GM18502 (cell line): Measurements from ENCODE around the gene BUB1B.

Experiments used
- ATAC-seq: cut with Tn5 transposase; IDR thresholded peaks from one replicate; pipeline ENCODE4 v1.9.1; 2021; ENCODE audit warnings: mild to moderate bottlenecking; ENCODE audit not compliant: unreplicated experiment, poor library complexity

Gene BUB1B

DNA sequence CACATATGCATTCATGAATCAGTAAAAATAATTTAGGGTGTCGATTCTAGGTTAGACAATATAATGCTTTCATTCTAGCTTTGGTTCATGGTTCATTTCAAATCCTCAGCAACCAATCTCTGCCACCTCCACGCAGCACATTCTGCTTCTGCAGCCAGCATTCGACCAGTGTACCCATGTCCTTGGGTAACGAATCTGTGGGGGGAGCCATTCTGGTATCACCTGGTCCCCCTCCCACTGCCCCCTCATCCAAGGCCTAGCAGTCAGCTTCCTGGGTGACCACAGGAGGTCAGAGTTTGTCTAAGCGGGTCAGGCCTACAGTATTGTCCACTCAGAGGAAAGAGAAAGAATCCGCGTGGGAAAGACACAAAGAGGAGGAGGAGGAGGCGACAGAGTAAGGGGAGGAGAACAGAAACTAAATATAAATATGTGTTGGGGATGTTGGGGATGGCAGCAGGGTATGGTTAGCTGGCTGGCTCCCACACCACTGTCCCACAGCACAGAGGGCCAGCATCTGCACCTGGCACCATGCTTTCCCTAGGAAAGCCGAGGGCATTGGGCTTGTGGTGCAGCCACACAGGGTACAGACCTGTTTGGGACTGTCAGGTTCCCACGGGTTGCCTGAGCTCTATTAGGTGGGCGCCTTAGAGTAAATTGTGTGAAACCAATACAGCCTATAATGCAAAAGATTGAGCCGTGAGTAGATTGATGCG lies 90.1 kb downstream of the BUB1B start:
- no peak for ATAC-seq

- no peak for ATAC-seq
Observed at GRCh38 chr15:40251486-40252140, 90.7 kb downstream of the BUB1B start.

GRCh38 chr15:40252141-40252437 lies 91.2 kb downstream of the BUB1B start:
- no peak for ATAC-seq

GRCh38 chr15:40252438-40253166 lies 91.7 kb downstream of the BUB1B start:
- ATAC-seq = no peak

- no peak for ATAC-seq
Observed at GRCh38 chr15:40253167-40253790, 92.4 kb downstream of the BUB1B start.

GRCh38 chr15:40254452-40254851 lies 93.6 kb downstream of the BUB1B start:
- ATAC-seq = no peak

DNA sequence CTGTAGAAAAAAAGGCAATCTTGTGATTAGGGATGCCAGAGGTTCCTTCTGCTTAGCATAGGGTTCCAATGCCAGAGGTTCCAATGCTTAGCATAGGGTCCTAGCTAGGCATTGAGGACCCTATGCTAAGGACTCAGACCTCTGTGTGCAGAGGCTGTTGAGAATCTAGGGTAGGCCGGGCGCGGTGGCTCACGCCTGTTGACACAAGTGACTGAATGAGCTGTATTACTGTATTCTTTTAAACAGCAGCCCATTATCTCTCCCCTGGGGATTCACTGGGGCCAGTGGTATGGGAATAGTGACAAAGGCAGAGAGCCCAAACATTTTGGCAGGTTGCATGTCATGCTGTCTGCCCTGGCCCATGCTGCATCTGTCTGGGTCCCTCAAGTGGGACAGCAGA lies 94.2 kb downstream of the BUB1B start:
- no peak for ATAC-seq

DNA sequence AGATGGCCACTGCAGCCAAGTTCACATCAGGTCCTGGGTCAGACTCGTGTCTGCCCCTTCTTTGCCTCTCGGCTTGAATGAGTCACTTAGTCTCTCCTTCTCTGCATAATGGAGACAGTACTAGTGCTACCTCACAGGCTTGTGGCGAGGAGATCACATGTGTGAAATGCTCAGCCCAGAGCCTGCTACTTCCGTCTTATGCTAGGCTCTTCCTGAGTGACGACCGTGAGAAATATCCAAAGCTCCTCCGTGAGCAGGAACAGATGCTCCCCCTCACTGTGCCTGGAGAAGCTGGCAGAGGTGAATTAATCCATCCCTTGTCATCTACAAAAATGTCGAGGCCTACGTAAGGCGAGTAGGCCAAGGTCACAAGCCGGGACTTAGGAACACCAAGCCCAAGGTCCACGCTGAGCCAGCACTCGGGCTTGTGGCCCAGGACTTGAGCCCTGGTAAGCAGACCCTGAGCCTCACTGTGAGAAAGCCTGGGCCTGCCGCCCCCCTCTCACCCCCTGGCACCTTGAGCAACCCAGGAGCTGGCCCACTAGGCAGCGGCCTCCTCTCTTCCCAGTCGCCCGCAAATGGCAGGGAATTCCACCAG lies 95.9 kb downstream of the BUB1B start:
- no peak for ATAC-seq

- no peak for ATAC-seq
Observed at GRCh38 chr15:40257656-40258450, 97.0 kb downstream of the BUB1B start.

DNA sequence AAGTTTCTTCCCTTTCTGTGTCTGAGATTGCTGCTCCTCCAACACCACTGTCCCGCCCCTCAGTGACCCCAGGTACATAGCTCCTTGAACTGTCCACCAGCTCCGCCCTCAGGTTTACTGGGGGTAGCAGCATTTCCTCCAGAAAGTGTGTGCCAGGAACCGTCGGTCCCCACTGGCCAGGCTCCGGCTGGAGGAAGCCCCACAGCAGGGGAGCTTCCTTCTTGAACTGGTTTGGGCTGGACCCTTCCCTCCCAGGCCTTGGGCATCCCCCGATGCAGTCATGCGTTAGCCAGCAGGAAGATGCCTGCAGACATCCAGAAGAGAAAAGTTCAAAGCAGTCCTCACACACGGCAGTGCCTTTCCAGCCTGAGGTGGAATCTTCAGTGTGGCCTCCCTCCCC lies 97.7 kb downstream of the BUB1B start:
- no peak for ATAC-seq

DNA sequence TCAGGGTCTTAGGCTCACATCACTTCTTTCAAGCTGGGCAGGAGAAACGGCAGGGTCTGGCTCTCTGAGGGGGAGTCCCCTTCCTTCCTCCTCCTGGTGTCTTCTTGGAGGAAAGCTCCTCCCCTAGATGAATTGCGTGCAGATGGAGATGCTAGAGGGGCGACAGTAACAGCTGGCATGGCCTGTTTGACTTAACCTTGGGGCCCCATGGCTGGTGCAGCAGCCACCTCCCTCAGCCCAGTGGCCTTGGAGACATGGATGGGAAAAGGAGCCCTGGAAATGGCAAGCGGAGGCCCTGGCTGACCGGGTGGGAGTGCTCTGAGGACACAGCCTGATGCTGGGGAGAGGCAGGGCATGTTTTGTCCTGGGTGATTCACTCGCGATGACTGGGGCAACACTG lies 98.2 kb downstream of the BUB1B start:
- ATAC-seq = no peak

GRCh38 chr15:40263024-40263754 lies 102.3 kb downstream of the BUB1B start:
- no peak for ATAC-seq

DNA sequence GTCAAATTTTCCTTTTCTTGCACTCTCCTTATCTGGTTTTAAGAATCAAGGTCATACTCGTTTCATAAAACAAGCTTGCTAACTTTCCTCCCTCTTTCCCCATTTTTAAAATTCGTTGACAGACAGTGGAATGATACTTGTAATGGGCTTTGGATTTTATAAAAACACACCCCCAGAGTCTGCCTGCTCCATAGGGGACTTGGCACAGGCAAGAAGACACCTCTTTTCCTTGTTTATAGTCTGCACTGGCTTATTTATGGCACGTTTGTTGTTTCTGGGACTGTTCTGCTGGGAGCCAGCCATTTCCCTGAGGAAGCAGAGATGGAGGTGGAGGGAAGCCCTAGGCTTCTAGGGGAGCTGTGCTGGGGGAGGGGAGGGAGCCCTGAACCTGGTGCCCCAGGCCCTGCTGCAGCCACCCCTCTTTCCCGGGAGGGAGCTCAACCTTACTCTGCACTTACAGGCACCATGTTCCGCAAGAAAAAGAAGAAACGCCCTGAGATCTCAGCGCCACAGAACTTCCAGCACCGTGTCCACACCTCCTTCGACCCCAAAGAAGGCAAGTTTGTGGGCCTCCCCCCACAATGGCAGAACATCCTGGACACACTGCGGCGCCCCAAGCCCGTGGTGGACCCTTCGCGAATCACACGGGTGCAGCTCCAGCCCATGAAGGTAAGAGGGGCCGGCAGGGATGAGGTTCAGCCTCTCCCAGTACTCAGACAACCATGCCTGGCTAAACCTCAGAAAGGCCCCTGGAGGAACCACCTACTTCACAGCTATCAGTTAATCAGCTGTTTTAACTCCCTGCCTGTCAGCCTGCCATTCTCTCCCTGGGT lies 103.7 kb downstream of the BUB1B start:
- ATAC-seq = no peak

DNA sequence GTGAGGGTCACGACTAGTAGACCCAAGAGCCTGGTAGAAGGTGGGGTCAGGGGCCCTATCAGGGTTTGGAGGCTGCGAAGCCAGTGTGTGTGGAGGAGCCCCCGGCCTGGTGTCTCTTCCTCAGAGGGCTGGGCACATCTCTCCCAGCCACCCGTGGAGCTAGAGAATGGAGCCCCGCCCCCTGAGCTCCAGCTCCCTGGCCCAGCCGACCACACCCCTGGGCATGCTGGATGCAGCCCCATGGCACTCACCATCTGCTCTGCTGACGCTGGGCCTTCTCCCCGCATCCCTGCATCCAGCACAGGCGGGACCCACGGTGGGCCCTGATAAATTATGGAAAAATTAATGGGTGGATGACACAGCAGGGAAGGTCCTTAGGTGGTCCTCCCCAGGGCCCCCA lies 104.5 kb downstream of the BUB1B start:
- no peak for ATAC-seq

GRCh38 chr15:40265875-40266274 lies 105.0 kb downstream of the BUB1B start:
- no peak for ATAC-seq

- ATAC-seq = no peak
Observed at GRCh38 chr15:40266828-40267304, 106.0 kb downstream of the BUB1B start.

DNA sequence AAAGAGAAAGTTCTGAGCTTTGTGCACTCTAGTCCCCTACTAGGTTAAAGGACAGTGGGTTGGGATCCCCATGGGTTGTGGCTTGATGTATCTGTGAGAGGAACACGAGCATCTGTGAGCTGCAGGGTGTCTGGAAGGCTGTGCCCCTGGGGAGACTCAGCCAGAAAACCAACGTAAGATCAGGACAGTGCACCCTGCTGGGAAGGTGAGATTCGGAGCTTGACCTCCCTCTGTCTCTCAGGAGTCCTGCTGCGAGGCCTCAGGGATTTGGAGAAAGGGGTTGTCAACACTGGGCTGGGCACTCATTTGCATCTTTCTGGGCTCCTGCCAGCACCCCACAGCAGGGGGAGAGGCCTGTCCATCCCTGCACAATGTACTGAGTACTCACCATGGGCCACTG lies 106.8 kb downstream of the BUB1B start:
- no peak for ATAC-seq

- no peak for ATAC-seq
Observed at GRCh38 chr15:40269604-40270003, 108.7 kb downstream of the BUB1B start.
